Heart left ventricle (tissue), 13 donors: ENCODE data around the gene PEAK3.

Experiments
- POLR2A ChIP-seq, 2 donors: fragments of 450-650 bp; IDR thresholded peaks; one replicate each; pipeline ENCODE4 v1.6.1; 2017; ENCODE audit warnings: antibody characterized with exemption in 2 of 2, mild to moderate bottlenecking in 2 of 2, moderate library complexity in 2 of 2
- TF ChIP-seq, protein P1 (sequence below), 12 donors: fragments of 200-600 bp; sonication (generic) in 4 of 12; IDR thresholded peaks; one replicate each; pipeline versions ENCODE4 v1.5.0 to v1.8.0; 2018 to 2022; ENCODE audit warnings: antibody characterized with exemption in 12 of 12, mild to moderate bottlenecking in 5 of 12
- donor health status: ischemic (EF 13 %, LVEDD 7.1; RV severe dilation, severe dysfunction).
- donor health status: DM: no; HTN: yes; CAD: no.
- donor health status: DM: no; HTN: no; CAD: no.
- donor health status: ischemic (EF 25% LVEDD 6.9; RV normal size, moderate dysfunction).
- donor health status: ischemic (EF 25% LVEDD 5.7; RV mildly dilated, moderate dysfunction).
- donor health status: ischemic (EF 35%, LVEDD 5.7; RV mildly dilated, moderate dysfunction).
- donor health status: nonischemic (EF 11% LVEDD 7.7; RV severe dilation, severe dysfunction).
- donor health status: DM: yes; HTN: yes; CAD: no.
- donor health status: PGD.
- donor health status: ischemic (EF 29% LVEDD 5.4; RV normal size, mild dysfunction).
- donor health status: nonischemic (EF 23%, LVEDD 6.1; RV moderate dilation, normal function).

DNA sequence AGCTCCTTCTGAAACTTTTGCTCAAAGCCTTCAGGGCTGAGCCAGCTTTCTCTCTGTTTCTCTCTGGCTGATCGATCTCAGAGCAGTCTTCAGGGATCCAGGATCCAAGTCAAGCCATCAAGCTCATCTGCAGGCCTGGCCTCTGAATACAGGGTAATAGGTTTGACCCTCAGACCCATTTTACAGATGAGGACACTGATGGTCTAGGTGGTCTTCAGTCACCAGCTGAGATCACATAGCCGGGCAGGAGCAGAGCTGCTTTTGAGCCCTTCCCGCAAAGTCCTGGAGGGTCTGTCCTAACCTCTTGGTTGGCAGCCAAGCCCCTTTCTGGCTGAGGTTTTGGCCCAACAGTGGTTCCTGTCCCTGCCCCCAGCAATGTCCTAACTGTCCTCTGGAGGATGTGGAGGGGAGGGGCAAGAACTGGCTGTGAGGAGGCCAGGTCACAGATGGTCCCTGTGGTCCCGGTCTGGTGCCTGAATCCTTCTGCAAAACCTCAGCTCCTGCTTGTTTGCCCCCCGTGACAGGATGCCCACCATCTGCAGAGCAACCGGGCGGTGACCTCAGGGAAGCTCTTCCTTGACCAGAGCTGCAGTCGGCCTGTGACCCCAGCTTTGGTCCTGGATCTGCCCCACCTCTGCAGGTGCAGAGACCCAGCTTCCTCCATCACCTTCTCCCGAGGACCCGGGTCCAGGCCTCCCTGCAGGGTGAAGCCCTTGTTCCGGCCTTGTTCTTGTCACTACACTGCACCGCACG lies 5.8 kb upstream of the PEAK3 start:
- TF ChIP-seq, protein P1, sequence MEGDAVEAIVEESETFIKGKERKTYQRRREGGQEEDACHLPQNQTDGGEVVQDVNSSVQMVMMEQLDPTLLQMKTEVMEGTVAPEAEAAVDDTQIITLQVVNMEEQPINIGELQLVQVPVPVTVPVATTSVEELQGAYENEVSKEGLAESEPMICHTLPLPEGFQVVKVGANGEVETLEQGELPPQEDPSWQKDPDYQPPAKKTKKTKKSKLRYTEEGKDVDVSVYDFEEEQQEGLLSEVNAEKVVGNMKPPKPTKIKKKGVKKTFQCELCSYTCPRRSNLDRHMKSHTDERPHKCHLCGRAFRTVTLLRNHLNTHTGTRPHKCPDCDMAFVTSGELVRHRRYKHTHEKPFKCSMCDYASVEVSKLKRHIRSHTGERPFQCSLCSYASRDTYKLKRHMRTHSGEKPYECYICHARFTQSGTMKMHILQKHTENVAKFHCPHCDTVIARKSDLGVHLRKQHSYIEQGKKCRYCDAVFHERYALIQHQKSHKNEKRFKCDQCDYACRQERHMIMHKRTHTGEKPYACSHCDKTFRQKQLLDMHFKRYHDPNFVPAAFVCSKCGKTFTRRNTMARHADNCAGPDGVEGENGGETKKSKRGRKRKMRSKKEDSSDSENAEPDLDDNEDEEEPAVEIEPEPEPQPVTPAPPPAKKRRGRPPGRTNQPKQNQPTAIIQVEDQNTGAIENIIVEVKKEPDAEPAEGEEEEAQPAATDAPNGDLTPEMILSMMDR (IDR thresholded peaks at IDR 0.05) = no peak
- no peak for TF ChIP-seq POLR2A (IDR thresholded peaks at IDR 0.05)
